ENCODE results near the gene LRMDA.

The LRMDA gene

GRCh38 chr10:76066457-76066856 is 635.0 kb downstream of the LRMDA start:
- Histone ChIP-seq H2AFZ (ENCODE audit: low read depth, low read length) (no peak overlapping the region), H3K36me3 (replicated peaks; ENCODE audit: low read depth, low read length) (no peaks in the 10 kb centered on the region)

GRCh38 chr10:76067447-76067846 is 636.0 kb downstream of the LRMDA start:
- H2AFZ ChIP-seq (ENCODE audit: low read depth, low read length), result no peak overlapping the region

More at GRCh38 chr10:76066457-76066856, 635.0 kb downstream of the LRMDA start:
- Histone ChIP-seq H3K79me2 (ENCODE audit: low read length) (no peaks in the 10 kb centered on the region), H3K4me2 (ENCODE audit: low read length) (no peak overlapping the region), H3K27me3 (ENCODE audit: low read depth, low read length) (no peaks in the 10 kb centered on the region), H3K27ac (ENCODE audit: low read length) (no peak overlapping the region), H3K4me1 (ENCODE audit: low read length) (no peaks in the 10 kb centered on the region), H3K9me3 (ENCODE audit: insufficient read depth, low read length) (no peaks in the 10 kb centered on the region), H3K9ac (ENCODE audit: low read length) (no peak overlapping the region), H4K20me1 (ENCODE audit: insufficient read depth, low read length) (no peaks in the 10 kb centered on the region), H3K4me3 (ENCODE audit: low read length) (no peak overlapping the region)
- TF ChIP-seq EZH2phosphoT487 (IDR thresholded peaks at IDR 0.05; ENCODE audit: low read depth) (no peak), CTCF (IDR thresholded peaks at IDR 0.05; ENCODE audit: low read depth, low read length) (no peak)

GRCh38 chr10:76068856-76069255 is 637.4 kb downstream of the LRMDA start:
- TF ChIP-seq EZH2phosphoT487 (IDR thresholded peaks at IDR 0.05; ENCODE audit: low read depth) (no peak), CTCF (IDR thresholded peaks at IDR 0.05; ENCODE audit: low read depth, low read length) (no peak)
- H3K4me1 ChIP-seq (ENCODE audit: low read length), result no peaks in the 10 kb centered on the region
- H3K79me2 ChIP-seq (ENCODE audit: low read length), result no peaks in the 10 kb centered on the region
- no peak overlapping the region for H2AFZ ChIP-seq (ENCODE audit: low read depth, low read length)
- H3K9ac ChIP-seq (ENCODE audit: low read length), result no peak overlapping the region
- no peak overlapping the region for H3K4me2 ChIP-seq (ENCODE audit: low read length)
- H3K36me3 ChIP-seq (replicated peaks; ENCODE audit: low read depth, low read length), result no peaks in the 10 kb centered on the region
- no peaks in the 10 kb centered on the region for H3K9me3 ChIP-seq (ENCODE audit: insufficient read depth, low read length)
- no peak overlapping the region for H3K27ac ChIP-seq (ENCODE audit: low read length)
- no peaks in the 10 kb centered on the region for H4K20me1 ChIP-seq (ENCODE audit: insufficient read depth, low read length)
- H3K27me3 ChIP-seq (ENCODE audit: low read depth, low read length), result no peaks in the 10 kb centered on the region
- H3K4me3 ChIP-seq (ENCODE audit: low read length), result no peak overlapping the region

More at GRCh38 chr10:76067447-76067846, 636.0 kb downstream of the LRMDA start:
- no peak overlapping the region for H3K27ac ChIP-seq (ENCODE audit: low read length)
- H4K20me1 ChIP-seq (ENCODE audit: insufficient read depth, low read length), result no peaks in the 10 kb centered on the region
- no peak overlapping the region for H3K4me2 ChIP-seq (ENCODE audit: low read length)
- no peak for TF ChIP-seq EZH2phosphoT487 (IDR thresholded peaks at IDR 0.05; ENCODE audit: low read depth)
- TF ChIP-seq CTCF (IDR thresholded peaks at IDR 0.05; ENCODE audit: low read depth, low read length), result no peak
- no peaks in the 10 kb centered on the region for H3K4me1 ChIP-seq (ENCODE audit: low read length)
- H3K9ac ChIP-seq (ENCODE audit: low read length), result no peak overlapping the region
- H3K4me3 ChIP-seq (ENCODE audit: low read length), result no peak overlapping the region
- H3K36me3 ChIP-seq (replicated peaks; ENCODE audit: low read depth, low read length), result no peaks in the 10 kb centered on the region
- H3K9me3 ChIP-seq (ENCODE audit: insufficient read depth, low read length), result no peaks in the 10 kb centered on the region
- no peaks in the 10 kb centered on the region for H3K79me2 ChIP-seq (ENCODE audit: low read length)
- H3K27me3 ChIP-seq (ENCODE audit: low read depth, low read length), result no peaks in the 10 kb centered on the region

- no peaks in the 10 kb centered on the region for H3K27me3 ChIP-seq (ENCODE audit: low read depth, low read length)
- H3K27ac ChIP-seq (ENCODE audit: low read length), result no peak overlapping the region
Observed at GRCh38 chr10:76070916-76071315, 639.5 kb downstream of the LRMDA start.

More at GRCh38 chr10:76070916-76071315, 639.5 kb downstream of the LRMDA start:
- no peaks in the 10 kb centered on the region for H3K79me2 ChIP-seq (ENCODE audit: low read length)
- no peak overlapping the region for H3K4me2 ChIP-seq (ENCODE audit: low read length)
- H3K4me1 ChIP-seq (ENCODE audit: low read length), result no peaks in the 10 kb centered on the region
- no peak overlapping the region for H3K4me3 ChIP-seq (ENCODE audit: low read length)
- no peaks in the 10 kb centered on the region for H3K36me3 ChIP-seq (replicated peaks; ENCODE audit: low read depth, low read length)
- H4K20me1 ChIP-seq (ENCODE audit: insufficient read depth, low read length), result no peaks in the 10 kb centered on the region
- no peak overlapping the region for H3K9ac ChIP-seq (ENCODE audit: low read length)
- H3K9me3 ChIP-seq (ENCODE audit: insufficient read depth, low read length), result no peaks in the 10 kb centered on the region
- H2AFZ ChIP-seq (ENCODE audit: low read depth, low read length), result no peak overlapping the region
- TF ChIP-seq CTCF (IDR thresholded peaks at IDR 0.05; ENCODE audit: low read depth, low read length), result no peak
- no peak for TF ChIP-seq EZH2phosphoT487 (IDR thresholded peaks at IDR 0.05; ENCODE audit: low read depth)

All from OCI-LY3 (cell line).